Activated naive CD4-positive, alpha-beta T cell treated with Interleukin-2 at 50 U/mL for 16 hours (primary cell): ENCODE results near the gene TFAP2B.

Experiments
- DNase-seq: peaks from one replicate; pipeline ENCODE4 v3.0.0-alpha.2; 2020

The TFAP2B gene

GRCh38 chr6:50818673-50819072, at the start of gene TFAP2B:
TFAP2B (plus strand) TSS chr6:50818871; CDS start chr6:50818892, 21 bp downstream.
- no peak for DNase-seq

GRCh38 chr6:50778696-50779095, 40.0 kb upstream of the TFAP2B start:
- no peak for DNase-seq

- DNase-seq: no peak
These were observed 38.3 kb upstream of the TFAP2B start for GRCh38 chr6:50780382-50780781.

- no peak for DNase-seq
These were observed 32.8 kb upstream of the TFAP2B start for GRCh38 chr6:50785921-50786320.

GRCh38 chr6:50791900-50792508, 26.7 kb upstream of the TFAP2B start:
- no peak for DNase-seq

- no peak for DNase-seq
These were observed 25.9 kb upstream of the TFAP2B start for GRCh38 chr6:50792771-50793170.

- no peak for DNase-seq
These were observed 23.1 kb upstream of the TFAP2B start for GRCh38 chr6:50795574-50795973.

- DNase-seq: no peak
These were observed 14.4 kb upstream of the TFAP2B start for GRCh38 chr6:50804283-50804682.

GRCh38 chr6:50807035-50807434, 11.6 kb upstream of the TFAP2B start:
- no peak for DNase-seq

GRCh38 chr6:50815436-50816114, 3.1 kb upstream of the TFAP2B start:
- DNase-seq: no peak

- DNase-seq: peak; percentile 48
These were observed 2.5 kb upstream of the TFAP2B start for GRCh38 chr6:50816115-50816675.

- DNase-seq: no peak
These were observed 1.6 kb upstream of the TFAP2B start for GRCh38 chr6:50816947-50817645.

- no peak for DNase-seq
These were observed 1.1 kb upstream of the TFAP2B start for GRCh38 chr6:50817646-50817950.

- no peak for DNase-seq
These were observed 651 bp upstream of the TFAP2B start for GRCh38 chr6:50818020-50818419.

GRCh38 chr6:50819466-50819903, 814 bp downstream of the TFAP2B start:
- DNase-seq: no peak

- no peak for DNase-seq
These were observed 1.5 kb downstream of the TFAP2B start for GRCh38 chr6:50819904-50820868.

- DNase-seq: no peak
These were observed 2.2 kb downstream of the TFAP2B start for GRCh38 chr6:50820869-50821264.

GRCh38 chr6:50821441-50822077, 2.9 kb downstream of the TFAP2B start:
- no peak for DNase-seq

GRCh38 chr6:50822078-50822476, 3.4 kb downstream of the TFAP2B start:
- no peak for DNase-seq

- DNase-seq: no peak
These were observed 4.6 kb downstream of the TFAP2B start for GRCh38 chr6:50823094-50823920.

GRCh38 chr6:50824552-50824951, 5.9 kb downstream of the TFAP2B start:
- no peak for DNase-seq
